SU-DHL-6 (cell line): ENCODE measurements around the gene RUFY2.

ENCODE experiments used
- H2AFZ ChIP-seq: fragments of 200-600 bp; sonication (generic); 2 replicates; pipeline ENCODE4 v1.6.1; 2014; ENCODE audit warnings: low read depth, mild to moderate bottlenecking, moderate library complexity, mixed read lengths, antibody characterized with exemption, low read length; ENCODE audit not compliant: severe bottlenecking
- H3F3A ChIP-seq: fragments of 200-600 bp; shearing (Covaris generic); 2 replicates; pipeline ENCODE4 v1.6.0; 2016; ENCODE audit warnings: antibody characterized with exemption, mild to moderate bottlenecking; ENCODE audit not compliant: insufficient read depth
- H3K27ac ChIP-seq: fragments of 200-600 bp; sonication (generic); 2 replicates; pipeline ENCODE4 v1.5.1; 2016; ENCODE audit warnings: low read depth, mild to moderate bottlenecking, low read length, moderate library complexity, mixed read lengths
- H3K27me3 ChIP-seq: fragments of 200-600 bp; sonication (generic), shearing (Covaris generic); 2 replicates; pipeline ENCODE4 v1.6.0; 2014; ENCODE audit warnings: mild to moderate bottlenecking, low read length
- H3K36me3 ChIP-seq: fragments of 200-600 bp; sonication (generic); 2 replicates; pipeline ENCODE4 v1.6.1; 2014; ENCODE audit warnings: mild to moderate bottlenecking, low read length, mixed read lengths
- H3K4me2 ChIP-seq: fragments of 300-600, 200-600 bp; shearing (Covaris generic), sonication (generic); 2 replicates; pipeline ENCODE4 v1.6.0; 2014; ENCODE audit warnings: low read length, low read depth, mild to moderate bottlenecking; ENCODE audit not compliant: poor library complexity, severe bottlenecking
- H3K4me3 ChIP-seq: fragments of 200-600 bp; sonication (generic); 2 replicates; pipeline ENCODE4 v1.5.1; 2014; ENCODE audit warnings: antibody characterized with exemption, low read length, mild to moderate bottlenecking, mixed read lengths; ENCODE audit not compliant: insufficient read depth, poor library complexity, severe bottlenecking
- H3K79me2 ChIP-seq: fragments of 200-600 bp; sonication (generic); 2 replicates; pipeline ENCODE4 v1.6.1; 2014; ENCODE audit warnings: mild to moderate bottlenecking, low read length, moderate library complexity; ENCODE audit not compliant: insufficient read depth
- H3K9ac ChIP-seq: fragments of 200-600 bp; sonication (generic); 2 replicates; pipeline ENCODE4 v1.7.0; 2014; ENCODE audit warnings: mild to moderate bottlenecking, low read length
- H3K9me2 ChIP-seq: fragments of 200-600 bp; sonication (generic); replicated peaks from 2 replicates; pipeline ENCODE4 v1.6.1; 2014; ENCODE audit warnings: low read length; ENCODE audit not compliant: insufficient read depth
- H3K9me3 ChIP-seq: fragments of 200-600 bp; sonication (generic); 2 replicates; pipeline ENCODE4 v1.6.1; 2014; ENCODE audit warnings: low read length, mixed read lengths; ENCODE audit not compliant: insufficient read depth
- H4K20me1 ChIP-seq: fragments of 200-600 bp; sonication (generic); 2 replicates; pipeline ENCODE4 v1.6.1; 2014; ENCODE audit warnings: low read depth, mild to moderate bottlenecking, antibody characterized with exemption, low read length, moderate library complexity, mixed read lengths
- CTCF ChIP-seq: fragments of 200-600 bp; sonication (generic); IDR thresholded peaks from one replicate; pipeline ENCODE4 v1.5.1; 2017; ENCODE audit warnings: antibody characterized with exemption, mild to moderate bottlenecking, low read length, moderate library complexity; ENCODE audit not compliant: insufficient read depth, poor library complexity, severe bottlenecking
- EZH2phosphoT487 ChIP-seq: fragments of 200-600 bp; sonication (generic), shearing (Covaris generic); conservative IDR thresholded peaks from 2 replicates; pipeline ENCODE4 v1.6.1; 2018; ENCODE audit warnings: mild to moderate bottlenecking, antibody characterized with exemption, low read length, moderate library complexity, mixed read lengths

Gene RUFY2

GRCh38 chr10:68301790-68302502 is 105.1 kb downstream of the RUFY2 start:
- H3K79me2 ChIP-seq, result no peaks in the 10 kb centered on the region
- no peaks in the 10 kb centered on the region for H3K36me3 ChIP-seq
- peaks cover 25% of the 10 kb centered on the region for H3F3A ChIP-seq
- H3K4me3 ChIP-seq, result peak overlapping the region; percentile 22
- peak overlapping the region; percentile 96 for H3K27ac ChIP-seq
- H3K9me2 ChIP-seq, result no peaks in the 10 kb centered on the region
- TF ChIP-seq CTCF (peak; percentile 50), EZH2phosphoT487 (no peak)
- peak overlapping the region; percentile 91 for H3K4me2 ChIP-seq
- H3K9ac ChIP-seq, result peak overlapping the region; percentile 56
- H3K9me3 ChIP-seq, result no peaks in the 10 kb centered on the region
- H2AFZ ChIP-seq, result peak overlapping the region; percentile 20
- no peaks in the 10 kb centered on the region for H4K20me1 ChIP-seq
- H3K27me3 ChIP-seq, result no peaks in the 10 kb centered on the region

DNA sequence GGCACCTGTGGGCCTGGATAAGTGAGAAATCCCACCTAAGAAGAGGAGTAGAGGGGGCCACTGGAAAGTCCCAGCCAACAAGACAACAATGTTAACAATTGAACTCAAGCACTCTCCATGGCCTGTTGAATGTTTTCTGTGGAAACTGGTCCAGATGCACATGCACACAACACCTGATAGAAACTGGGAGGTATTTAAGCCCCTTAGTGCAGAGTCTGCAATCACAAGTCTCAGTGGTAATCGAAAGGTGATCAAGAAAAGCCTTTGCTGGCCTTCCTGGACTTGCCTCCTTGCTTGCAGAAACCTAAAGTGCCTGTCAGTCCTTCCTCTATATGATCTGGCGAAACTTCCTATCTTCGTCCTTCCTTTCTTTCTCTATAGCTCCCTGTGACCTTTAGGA is 105.8 kb downstream of the RUFY2 start:
- peak overlapping the region; percentile 20 for H2AFZ ChIP-seq
- no peaks in the 10 kb centered on the region for H3K9me2 ChIP-seq
- H3F3A ChIP-seq, result peaks cover 25% of the 10 kb centered on the region
- H3K9me3 ChIP-seq, result no peaks in the 10 kb centered on the region
- H3K27ac ChIP-seq, result peak overlapping the region; percentile 96
- H4K20me1 ChIP-seq, result no peaks in the 10 kb centered on the region
- peak overlapping the region; percentile 56 for H3K9ac ChIP-seq
- TF ChIP-seq CTCF (no peak), EZH2phosphoT487 (no peak)
- peak overlapping the region; percentile 5 for H3K4me3 ChIP-seq
- no peaks in the 10 kb centered on the region for H3K27me3 ChIP-seq
- H3K4me2 ChIP-seq, result peak overlapping the region; percentile 91
- no peaks in the 10 kb centered on the region for H3K36me3 ChIP-seq
- no peaks in the 10 kb centered on the region for H3K79me2 ChIP-seq

DNA sequence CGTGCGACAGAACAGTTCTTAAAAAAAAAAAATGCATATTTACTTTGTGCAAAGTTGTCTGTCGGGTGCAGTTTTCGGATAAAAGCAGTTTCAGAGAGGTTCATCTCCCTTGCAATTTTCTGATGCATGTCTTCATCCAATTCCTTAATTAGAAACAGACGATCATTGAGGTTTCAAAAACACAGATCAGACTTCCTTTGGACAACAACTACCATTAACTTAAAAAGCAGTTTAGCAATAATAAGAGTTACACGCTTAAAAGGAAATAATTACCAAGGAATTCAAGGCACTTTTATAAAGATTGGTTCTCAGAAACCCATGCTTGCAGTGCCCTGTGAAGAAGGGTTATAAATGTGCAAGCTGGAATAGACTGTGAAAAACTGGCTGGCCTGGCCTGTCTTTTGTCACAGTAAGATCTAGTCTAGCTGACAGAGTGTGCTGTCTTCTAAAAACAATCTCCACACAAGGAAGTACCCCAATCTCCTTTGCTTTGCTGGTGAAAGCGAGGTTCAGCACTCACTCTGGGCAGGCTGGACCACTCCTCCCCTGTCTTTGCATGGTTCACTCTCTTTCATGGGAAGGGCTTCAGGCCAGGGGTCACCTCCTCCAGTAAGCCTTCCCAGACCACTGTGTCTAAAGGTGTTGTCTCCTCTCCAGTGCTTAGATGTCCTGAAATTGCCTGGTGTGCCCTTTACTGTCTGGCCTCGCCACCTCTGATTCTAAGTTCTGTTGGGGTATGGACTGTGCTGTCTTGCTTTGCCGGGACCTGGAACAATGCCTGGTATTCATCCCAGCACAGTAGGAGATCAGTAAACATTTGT is 110.0 kb downstream of the RUFY2 start:
- peak overlapping the region; percentile 92 for H2AFZ ChIP-seq
- TF ChIP-seq CTCF (no peak), EZH2phosphoT487 (no peak)
- H3K27ac ChIP-seq, result peak overlapping the region; percentile 81

More for the DNA sequence above, 110.0 kb downstream of the RUFY2 start:
- H3K4me3 ChIP-seq, result peak overlapping the region; percentile 40
- no peaks in the 10 kb centered on the region for H4K20me1 ChIP-seq
- no peaks in the 10 kb centered on the region for H3K27me3 ChIP-seq
- no peaks in the 10 kb centered on the region for H3K79me2 ChIP-seq
- H3K4me2 ChIP-seq, result peak overlapping the region; percentile 65
- H3K9me3 ChIP-seq, result no peaks in the 10 kb centered on the region
- peaks cover 28% of the 10 kb centered on the region for H3F3A ChIP-seq
- no peaks in the 10 kb centered on the region for H3K36me3 ChIP-seq
- peak overlapping the region; percentile 56 for H3K9ac ChIP-seq
- H3K9me2 ChIP-seq, result no peaks in the 10 kb centered on the region
